AG08396 (cell line): Measurements from ENCODE around the gene TLR9.

Experiments
- DNase-seq: peaks from one replicate; pipeline ENCODE4 v3.0.0; 2012; ENCODE audit warnings: low spot score, mixed read lengths

Gene TLR9

DNA sequence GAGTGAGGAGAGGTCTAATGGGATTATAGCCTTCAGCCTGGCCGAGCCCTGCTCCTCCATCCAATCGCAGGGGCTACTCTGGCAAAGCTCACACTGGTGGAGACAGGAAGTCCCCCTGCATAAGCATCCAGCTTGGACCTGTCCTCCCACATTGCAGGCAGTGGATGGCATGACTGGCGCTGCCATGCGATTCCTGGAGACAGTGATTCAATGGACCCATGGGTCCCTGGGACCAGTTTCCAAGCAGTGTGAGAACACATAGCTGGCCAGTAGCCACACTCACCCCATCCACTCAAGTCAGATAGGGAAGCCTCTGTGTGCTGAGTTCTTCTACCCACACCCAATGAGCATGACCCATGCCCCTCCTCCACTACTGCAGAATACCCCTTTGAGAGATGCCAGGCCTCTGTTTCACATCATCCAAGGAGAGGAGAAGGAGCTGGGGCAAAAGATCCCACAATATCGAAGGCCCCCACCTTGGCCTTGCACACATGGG lies 53.1 kb downstream of the TLR9 start:
- no peak for DNase-seq

DNA sequence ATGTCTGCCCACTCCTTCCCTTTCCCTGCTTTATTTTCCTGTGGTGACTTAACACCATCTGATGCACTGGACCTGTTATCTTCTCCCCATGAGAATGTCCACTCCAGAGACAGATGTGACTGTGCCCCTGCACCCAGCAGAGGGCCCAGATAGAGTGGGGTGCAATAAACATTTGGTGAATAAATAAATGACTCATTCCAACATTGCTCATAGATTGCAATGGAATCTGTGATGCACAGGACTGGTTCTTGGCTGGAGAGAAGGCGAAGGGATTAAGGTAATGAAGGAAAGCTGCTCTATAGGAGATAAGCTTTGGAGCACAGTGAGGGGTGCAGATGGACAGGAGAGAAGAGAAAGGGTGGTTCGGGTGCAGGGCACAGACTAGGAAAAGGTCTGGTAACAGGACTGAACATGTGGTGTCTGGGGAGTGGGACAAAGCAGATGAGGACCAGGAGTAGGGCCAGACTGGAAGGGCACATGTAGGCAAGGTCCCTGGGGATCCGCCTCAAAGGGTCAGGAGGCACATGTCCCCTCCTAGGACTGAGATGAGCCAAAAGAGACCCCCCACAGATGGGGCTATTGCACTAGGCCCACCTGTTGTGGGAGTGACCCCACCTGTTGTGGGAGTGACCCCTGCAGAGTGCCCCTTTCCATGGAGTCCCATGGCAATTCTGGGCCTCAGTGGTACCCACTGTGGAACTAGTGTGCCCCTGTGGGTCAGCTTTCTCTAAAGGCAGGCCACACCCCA lies 53.8 kb downstream of the TLR9 start:
- peak; percentile 75 for DNase-seq
